NCI-H1105 (cell line): ENCODE measurements around the gene TMEM250.

ENCODE experiments used
- DNase-seq: peaks from one replicate; lab custom pipeline; 2025; lab: John Stamatoyannopoulos, UW

Gene TMEM250

DNA sequence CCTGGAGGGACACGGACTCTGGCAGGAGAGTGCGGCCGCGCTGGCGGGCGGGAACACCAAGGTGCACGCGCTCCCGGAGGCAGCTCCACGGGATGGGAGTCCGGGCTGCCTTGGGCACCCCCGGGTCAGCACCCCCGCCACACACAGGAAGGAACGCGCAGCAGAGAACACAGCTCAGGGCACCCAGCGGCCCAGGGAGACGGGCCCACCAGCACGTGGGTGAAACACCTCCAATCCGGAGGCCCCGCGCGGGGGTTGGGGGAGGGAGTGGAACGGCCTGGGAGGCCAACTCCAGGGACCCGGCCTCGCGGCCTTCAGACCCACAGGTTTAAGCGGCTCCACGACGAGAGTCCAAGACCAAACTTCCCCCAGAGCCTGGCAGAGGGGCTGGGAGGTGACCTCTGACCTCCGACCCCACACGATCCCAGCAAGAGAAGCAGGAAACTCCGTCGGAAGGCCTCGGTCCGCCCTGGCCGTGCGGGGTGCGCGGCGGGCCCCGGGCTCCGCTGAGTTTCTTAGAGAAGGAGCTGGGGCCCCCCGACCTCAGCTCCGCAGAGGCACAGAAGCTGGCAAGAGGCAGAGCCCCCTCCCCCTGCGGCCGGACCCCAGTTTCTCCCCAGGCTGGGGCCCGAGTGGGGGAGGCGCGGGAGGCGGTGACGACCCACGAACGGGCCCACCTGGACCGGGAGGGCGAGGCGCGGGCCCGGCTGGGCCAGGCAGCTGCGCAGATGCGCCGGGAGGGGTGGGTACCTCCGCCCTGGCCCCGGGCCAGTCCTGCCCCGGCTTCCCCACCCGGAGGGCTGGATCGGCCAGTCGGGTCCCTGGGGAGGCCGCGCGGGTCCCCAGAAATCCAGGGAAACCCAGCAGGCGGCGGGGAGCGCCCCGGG, 24.4 kb downstream of the TMEM250 start:
- DNase-seq: no peak

- no peak for DNase-seq
These were observed 25.2 kb downstream of the TMEM250 start for GRCh38 chr9:136093346-136093986.

DNA sequence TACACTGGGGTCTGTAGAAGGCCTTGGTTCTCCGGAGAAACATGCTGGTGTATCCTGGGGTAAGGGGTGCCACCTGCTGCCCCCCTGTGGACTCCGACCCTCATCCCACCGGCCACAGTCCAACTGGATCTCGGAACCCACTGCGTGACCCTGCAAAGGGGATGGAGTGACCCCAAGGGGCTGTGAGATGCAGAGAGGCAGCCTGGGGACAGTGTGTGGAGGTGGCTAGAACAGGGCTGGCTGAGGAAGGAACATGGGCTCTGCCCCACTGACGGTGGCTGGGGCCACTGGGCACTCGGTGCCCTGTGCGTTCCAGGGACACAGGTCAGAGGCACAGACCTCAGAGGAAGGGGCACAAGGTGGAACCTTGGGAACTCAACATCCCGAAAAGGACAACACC, 25.9 kb downstream of the TMEM250 start:
- no peak for DNase-seq

- DNase-seq: no peak
These were observed 26.4 kb downstream of the TMEM250 start for GRCh38 chr9:136092353-136092650.

GRCh38 chr9:136091582-136092352, 26.9 kb downstream of the TMEM250 start:
- DNase-seq: no peak

DNA sequence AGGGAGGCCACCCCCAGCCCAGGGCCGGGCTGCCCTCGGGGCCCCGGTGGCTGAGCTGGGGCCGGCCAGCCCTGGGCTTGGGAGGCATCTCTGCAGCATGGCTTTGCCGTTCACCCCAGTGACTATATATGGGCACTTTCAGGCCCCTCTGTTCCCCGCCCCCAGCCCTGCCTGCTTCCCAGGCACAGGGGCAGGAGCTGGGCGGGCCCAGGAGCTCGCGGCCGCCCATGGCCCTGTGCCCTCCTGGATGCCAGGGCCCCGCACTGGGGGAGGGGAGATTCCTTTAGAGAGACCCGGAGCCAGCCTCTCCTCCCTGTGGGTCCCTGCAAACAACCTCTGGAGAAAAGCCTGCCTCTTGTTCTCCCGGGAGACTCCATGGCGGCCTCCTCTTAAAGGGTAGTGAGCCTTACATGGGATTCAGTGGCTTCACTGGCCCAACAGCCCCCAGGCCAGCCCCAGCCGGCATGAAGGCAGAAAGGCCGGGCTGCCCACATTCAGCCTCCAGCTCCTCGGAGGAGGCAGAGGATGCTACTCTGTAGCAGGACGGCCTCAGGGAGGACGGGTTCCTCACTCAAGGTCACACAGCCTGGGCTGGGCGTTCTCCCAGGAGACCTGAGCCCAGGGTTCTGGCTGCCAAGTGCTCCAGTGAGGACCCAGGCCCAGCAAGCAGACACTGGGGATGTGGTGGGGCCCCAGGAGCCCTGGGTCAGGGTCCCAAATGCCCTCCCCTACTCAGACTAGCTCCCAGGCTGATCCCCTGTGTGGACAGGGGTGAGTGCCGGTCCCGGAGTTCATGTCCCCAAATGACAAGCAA, 27.7 kb downstream of the TMEM250 start:
- no peak for DNase-seq

GRCh38 chr9:136090056-136090735, 28.5 kb downstream of the TMEM250 start:
- DNase-seq: no peak

DNA sequence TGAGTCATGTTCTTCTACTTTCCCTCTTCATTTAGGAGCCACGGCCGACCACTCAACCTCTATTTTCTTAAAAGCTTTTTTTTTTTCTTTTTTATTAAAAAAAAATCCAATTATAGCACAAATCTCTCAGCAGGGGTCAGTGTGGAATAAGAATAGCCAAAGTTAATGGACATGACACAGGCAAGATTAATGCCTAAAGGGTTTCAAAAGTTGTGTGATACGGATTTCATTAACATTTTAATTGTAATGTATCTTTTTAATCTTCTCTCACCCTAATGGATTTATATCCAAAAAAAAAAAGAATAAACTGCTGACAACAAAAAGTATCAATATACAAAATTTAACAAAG, 29.0 kb downstream of the TMEM250 start:
- DNase-seq: no peak

DNA sequence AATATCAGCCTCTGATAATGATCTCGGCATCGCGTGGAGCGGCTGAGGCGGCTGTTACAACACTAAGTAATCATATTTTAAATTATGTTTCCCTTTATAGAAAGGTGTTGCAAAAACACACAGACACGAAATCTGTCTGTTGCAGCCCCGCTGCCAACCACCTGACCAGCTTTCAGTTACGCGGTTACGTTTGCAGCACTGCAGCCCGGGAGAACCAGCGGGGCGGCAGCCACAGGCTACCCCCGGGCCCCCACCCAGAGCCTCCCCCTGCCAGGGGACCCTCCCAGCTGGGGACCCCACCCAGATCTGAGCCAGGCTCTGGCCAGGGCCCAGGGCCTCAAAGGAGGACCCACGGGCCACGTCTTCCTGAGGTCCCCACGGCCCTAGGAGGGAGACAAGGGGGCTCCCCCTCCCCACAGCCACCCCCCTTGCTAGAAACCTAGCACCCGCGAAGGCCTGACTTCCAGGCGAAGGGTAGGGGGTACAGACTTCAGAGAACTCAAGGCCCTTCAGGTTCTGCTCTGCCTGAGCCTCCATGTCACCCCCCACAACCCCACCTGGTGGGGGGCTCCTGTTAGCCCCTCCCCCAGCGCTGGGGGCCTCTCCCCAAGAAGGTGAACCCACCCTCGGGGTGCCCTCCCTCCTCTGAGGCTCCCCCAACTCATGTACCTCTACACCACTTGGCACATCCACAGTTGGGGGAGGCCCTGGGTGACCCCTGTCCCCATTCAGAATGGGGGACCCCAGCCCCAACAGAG, 29.6 kb downstream of the TMEM250 start:
- no peak for DNase-seq

DNA sequence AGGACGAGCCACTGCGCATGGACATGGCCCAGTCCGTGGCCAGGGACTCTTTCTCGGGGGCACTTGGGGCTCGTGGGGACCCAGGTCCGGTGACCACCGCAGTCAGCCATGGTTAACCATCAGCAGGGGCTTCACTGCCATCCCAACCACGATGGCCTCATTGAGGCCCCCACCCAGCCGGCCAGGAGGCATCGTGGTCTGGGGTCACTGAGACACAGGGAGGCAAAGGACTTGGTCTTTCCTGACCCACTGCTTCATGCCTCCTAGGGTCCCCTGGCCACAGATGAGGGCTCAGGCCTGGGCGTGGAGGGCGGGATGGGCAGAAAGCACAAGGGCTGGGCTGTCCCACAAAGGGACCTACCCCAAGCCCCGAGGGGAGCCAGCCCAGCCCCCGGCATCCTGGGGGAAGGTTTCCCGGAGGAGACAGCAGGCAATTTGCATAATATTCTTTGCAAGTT, 30.2 kb downstream of the TMEM250 start:
- DNase-seq: no peak

GRCh38 chr9:136087741-136088480, 30.8 kb downstream of the TMEM250 start:
- no peak for DNase-seq

- no peak for DNase-seq
These were observed 31.5 kb downstream of the TMEM250 start for GRCh38 chr9:136086951-136087740.

- DNase-seq: no peak
These were observed 32.3 kb downstream of the TMEM250 start for GRCh38 chr9:136086213-136086881.

- DNase-seq: no peak
These were observed 32.9 kb downstream of the TMEM250 start for GRCh38 chr9:136085815-136086212.

GRCh38 chr9:136084063-136084944, 34.4 kb downstream of the TMEM250 start:
- no peak for DNase-seq

DNA sequence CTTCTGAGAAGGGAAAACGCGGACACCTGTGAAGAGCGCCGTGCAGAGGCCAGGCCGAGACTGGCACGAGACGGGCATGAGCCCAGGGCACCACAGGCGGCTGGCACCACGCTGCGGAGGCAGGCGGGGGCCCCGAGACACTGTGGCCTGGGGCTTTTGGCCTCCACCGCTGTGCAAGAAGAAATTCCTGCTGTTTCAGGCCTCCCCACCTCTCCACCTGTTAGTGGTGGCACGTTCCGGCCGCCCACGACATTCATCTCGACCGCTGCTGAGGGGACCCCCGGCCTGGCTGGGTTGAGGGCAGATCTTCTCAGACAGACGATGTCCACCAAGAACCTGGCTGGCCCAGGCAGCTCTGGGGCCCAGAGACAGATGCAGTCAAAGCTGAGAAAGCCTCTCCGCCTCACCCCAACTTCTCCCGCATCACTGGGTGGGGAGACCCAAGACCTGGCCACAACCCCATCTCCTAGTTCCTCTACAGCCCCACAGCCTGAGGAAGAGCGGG, 35.1 kb downstream of the TMEM250 start:
- no peak for DNase-seq
